ENCODE results near the gene TSC2.

DNA sequence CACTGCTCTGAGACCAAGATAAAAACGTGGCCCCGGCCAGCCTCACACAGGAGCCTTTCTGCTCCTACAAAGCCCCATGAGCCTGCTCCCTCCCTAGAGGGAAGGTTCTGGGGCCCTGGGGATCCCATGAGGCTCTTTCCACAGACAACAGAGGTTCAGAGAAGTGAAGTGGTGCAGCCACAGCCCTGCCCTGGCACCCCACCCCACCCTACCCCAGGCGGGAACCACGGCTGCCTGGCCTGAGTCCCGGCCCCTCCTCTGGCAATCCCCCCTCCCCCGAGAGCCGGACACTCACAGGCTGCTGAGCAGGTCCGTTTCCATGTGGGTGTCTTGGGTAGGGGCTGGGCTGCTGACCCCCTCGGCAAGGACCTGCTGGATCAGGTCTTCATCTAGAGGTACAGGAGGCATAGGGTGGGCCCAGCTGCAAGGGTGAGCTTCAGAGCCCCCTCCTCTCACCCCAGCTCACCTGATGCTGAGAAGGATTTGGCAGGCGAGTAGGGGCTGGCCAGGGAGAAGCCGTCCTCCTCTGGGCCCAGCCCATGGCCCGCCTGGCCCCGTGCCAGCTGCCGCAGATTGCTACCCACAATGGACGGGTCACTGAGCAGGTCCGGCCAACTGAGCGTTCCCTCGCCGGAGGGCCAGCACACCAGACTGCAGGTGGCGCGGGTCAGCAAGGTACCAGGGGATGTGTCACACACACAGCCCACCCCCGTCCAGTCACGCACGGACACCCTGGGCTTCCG is 49.2 kb downstream of the TSC2 start:
- no peak for TF ChIP-seq CTCF (IDR thresholded peaks at IDR 0.05; ENCODE audit: extremely low read depth in 1 of 2, insufficient read depth in 1 of 2, low read depth in 1 of 2, low read length in 2 of 2)
- TF ChIP-seq JUN (IDR thresholded peaks at IDR 0.05; ENCODE audit: borderline replicate concordance, insufficient read depth, insufficient read length, low read depth), result no peak

All from endothelial cell of umbilical vein (primary cell).